Activated T-helper 1 cell treated with anti-CD3 and anti-CD28 coated beads, Interleukin-12 subunit alpha, Interleukin-12 subunit beta, Interleukin-2, Interleukin-4 antibody, amounts not matched to agents 30 ng/mL and 10 ng/mL and 1 ng/mL, durations not matched to agents 14 hours and 24 hours and 36 hours (primary cell): ENCODE measurements around the gene ADAMTS19. TPM values are rescaled to one million over a fixed set of nuclear protein-coding genes. Genes with fewer than 3 reads are reported as not detected.

Source experiments
- DNase-seq: peaks from one replicate; pipeline ENCODE4 v3.0.0; 2021; ENCODE audit warnings: low spot score
- H3K27ac Mint-ChIP-seq: one replicate; pipeline ENCODE4 v1.8.0; 2021; ENCODE audit warnings: mild to moderate bottlenecking, mixed read lengths
- H3K27me3 Mint-ChIP-seq: one replicate; pipeline ENCODE4 v1.8.0; 2022; ENCODE audit warnings: mild to moderate bottlenecking, moderate library complexity, mixed read lengths; ENCODE audit not compliant: insufficient read depth
- H3K36me3 Mint-ChIP-seq: one replicate; pipeline ENCODE4 v1.8.0; 2021; ENCODE audit warnings: low read depth, mixed read lengths
- H3K4me1 Mint-ChIP-seq: one replicate; pipeline ENCODE4 v1.8.0; 2021; ENCODE audit warnings: low read depth, mixed read lengths
- H3K4me3 Mint-ChIP-seq: one replicate; pipeline ENCODE4 v1.8.0; 2021; ENCODE audit warnings: mild to moderate bottlenecking, moderate library complexity, mixed read lengths
- H3K9me3 Mint-ChIP-seq: one replicate; pipeline ENCODE4 v1.8.0; 2021; ENCODE audit warnings: mixed read lengths
- intact Hi-C: fragments of 100-400 bp; cut with micrococcal nuclease; formaldehyde crosslinking; loops from one replicate; pipeline ENCODE4 v1.15.1; 2024
- total RNA-seq: library from RNA; stranded (reverse); gene quantifications from 2 replicates; pipeline ENCODE4 v1.2.3, GENCODE V29; 2022

Gene ADAMTS19
- total RNA-seq, 1 donor from 2014 or later = not detected

DNA sequence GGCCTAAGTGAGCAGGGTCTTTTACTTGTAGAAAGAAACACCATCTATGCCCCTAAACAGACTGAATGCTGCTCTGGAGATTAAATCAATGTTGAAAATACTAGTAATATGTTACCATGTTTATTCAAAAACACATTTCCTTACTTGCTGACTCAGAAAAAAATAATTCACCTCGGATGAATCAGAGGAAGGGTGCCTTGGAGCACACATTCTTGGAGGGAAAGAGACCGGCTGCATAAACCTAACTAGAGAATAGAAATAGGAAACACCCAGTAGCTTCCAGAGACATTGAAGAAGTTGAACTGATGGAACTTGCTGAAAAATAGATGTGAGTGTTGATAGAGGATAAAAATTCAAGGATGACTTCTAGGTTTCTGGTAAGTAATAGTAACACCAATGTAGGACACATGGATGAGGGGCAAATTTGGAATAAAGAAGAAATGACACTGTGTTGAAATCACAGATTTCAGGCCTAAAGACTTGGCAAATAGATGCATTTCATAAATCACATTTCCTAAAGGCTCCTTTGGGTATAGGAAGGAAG lies 210.9 kb downstream of the ADAMTS19 start:
- Mint-ChIP-seq H3K27me3 (peaks cover 3% of the 10 kb centered on the region), H3K9me3 (no peaks in the 10 kb centered on the region), H3K36me3 (no peaks in the 10 kb centered on the region), H3K4me3 (no peak overlapping the region), H3K27ac (no peak overlapping the region), H3K4me1 (no peaks in the 10 kb centered on the region)
- DNase-seq = no peak
- intact Hi-C loops = no loop called here

DNA sequence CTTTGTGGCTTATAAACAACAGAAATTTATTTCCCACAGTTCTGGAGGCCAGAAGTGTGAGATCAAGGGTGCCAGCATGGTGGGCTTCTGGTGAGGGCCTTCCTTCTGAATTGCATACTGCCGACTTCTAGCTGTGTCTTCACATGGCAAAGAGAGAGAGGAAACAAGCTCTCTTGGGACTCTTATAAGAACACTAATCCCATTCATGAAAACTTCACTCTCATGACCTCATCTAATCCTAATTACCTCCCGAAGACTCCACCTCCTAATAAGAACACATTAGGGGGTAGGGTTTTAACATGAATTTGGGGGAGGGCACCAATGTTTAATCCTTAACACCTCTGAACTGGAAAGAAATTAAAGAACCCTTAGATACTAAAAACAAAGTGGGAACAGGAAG lies 211.9 kb downstream of the ADAMTS19 start:
- no peaks in the 10 kb centered on the region for H3K9me3 Mint-ChIP-seq
- no peaks in the 10 kb centered on the region for H3K4me1 Mint-ChIP-seq
- no peaks in the 10 kb centered on the region for H3K36me3 Mint-ChIP-seq
- intact Hi-C loops = no loop called here
- no peak overlapping the region for H3K4me3 Mint-ChIP-seq
- H3K27ac Mint-ChIP-seq = no peak overlapping the region
- no peak for DNase-seq
- peaks cover 3% of the 10 kb centered on the region for H3K27me3 Mint-ChIP-seq

DNA sequence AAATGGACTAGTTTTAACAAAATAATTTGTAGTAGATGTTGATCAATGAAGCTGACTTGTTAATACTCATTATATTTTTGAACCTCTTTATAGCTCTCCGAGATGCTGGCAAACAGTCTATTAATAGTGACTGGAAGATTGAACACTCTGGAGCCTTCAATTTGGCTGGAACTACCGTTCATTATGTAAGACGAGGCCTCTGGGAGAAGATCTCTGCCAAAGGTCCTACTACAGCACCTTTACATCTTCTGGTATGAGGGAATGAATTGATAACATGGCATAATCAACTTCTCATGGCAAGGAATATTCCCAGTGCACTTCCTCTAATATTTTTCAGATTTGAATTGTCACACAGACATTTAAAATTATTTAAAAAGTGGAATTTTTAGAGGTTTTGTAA lies 219.6 kb downstream of the ADAMTS19 start:
- intact Hi-C loops = no loop called here
- DNase-seq = no peak
- Mint-ChIP-seq H3K27me3 (peaks cover 3% of the 10 kb centered on the region), H3K9me3 (no peaks in the 10 kb centered on the region), H3K27ac (no peak overlapping the region), H3K36me3 (no peaks in the 10 kb centered on the region), H3K4me1 (no peaks in the 10 kb centered on the region), H3K4me3 (no peak overlapping the region)

DNA sequence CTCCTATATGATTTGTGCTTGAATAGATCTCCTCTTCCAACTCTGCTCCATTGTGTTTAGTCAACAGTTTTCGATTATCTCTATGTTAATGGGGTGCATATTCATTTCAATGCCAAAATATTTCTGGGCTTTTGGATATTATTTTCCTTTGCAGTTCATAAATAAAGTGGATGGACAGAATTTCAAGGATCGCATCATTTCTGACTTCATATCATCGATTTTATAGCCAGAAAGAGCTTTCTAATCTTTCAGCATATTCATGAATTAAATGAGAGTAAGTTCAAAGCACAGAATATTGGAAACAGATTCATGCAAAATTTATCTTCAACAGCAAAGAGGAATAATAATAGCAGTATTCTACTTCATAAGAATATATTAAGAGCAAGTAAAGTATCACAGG lies 227.8 kb downstream of the ADAMTS19 start:
- Mint-ChIP-seq H3K27me3 (no peaks in the 10 kb centered on the region), H3K27ac (no peak overlapping the region), H3K4me3 (no peak overlapping the region), H3K9me3 (no peaks in the 10 kb centered on the region), H3K4me1 (no peaks in the 10 kb centered on the region), H3K36me3 (no peaks in the 10 kb centered on the region)
- intact Hi-C loops = no loop called here
- DNase-seq = no peak

DNA sequence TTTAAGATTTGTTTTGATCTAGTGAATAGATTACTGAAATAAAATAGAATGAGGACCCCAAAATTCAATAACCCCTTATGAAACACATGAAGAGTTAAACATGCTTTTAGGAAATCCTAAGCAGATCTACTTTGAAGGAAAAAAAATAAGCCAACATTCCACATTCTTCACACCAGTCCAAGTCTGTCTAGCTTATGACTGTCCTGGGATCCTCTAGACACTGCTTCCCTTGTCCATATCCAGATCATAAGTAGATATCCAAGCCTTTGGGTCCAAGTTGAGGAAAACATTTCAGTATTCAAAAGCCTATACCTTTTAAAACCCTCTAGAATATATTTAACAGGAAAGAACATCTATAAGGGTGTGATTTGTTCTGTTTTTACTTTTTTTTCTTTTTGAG lies 228.9 kb downstream of the ADAMTS19 start:
- no peaks in the 10 kb centered on the region for H3K27me3 Mint-ChIP-seq
- H3K4me1 Mint-ChIP-seq = no peaks in the 10 kb centered on the region
- intact Hi-C loops = no loop called here
- no peaks in the 10 kb centered on the region for H3K9me3 Mint-ChIP-seq
- no peak for DNase-seq
- no peak overlapping the region for H3K4me3 Mint-ChIP-seq
- H3K36me3 Mint-ChIP-seq = no peaks in the 10 kb centered on the region
- H3K27ac Mint-ChIP-seq = no peak overlapping the region

DNA sequence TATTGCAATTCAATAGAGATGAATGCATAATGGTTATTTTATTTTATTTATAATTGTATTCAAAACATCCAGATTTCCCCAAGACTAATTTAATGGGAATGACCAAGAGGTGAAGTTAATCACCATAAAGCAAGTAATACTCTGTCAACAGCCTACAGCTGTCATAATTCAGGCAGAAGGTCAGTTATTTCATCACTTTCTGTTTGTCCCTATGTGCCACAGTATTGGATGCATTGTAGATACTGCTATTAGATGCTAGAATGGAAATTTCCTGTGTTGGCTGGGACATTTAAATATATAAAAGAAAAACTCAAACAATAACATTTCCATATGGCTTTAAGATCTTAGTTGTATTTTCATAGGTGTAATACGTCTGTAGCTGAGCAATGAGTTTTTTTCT lies 231.1 kb downstream of the ADAMTS19 start:
- no peaks in the 10 kb centered on the region for H3K9me3 Mint-ChIP-seq
- intact Hi-C loops = no loop called here
- no peaks in the 10 kb centered on the region for H3K4me1 Mint-ChIP-seq
- no peaks in the 10 kb centered on the region for H3K27me3 Mint-ChIP-seq
- no peak for DNase-seq
- no peak overlapping the region for H3K27ac Mint-ChIP-seq
- no peak overlapping the region for H3K4me3 Mint-ChIP-seq
- no peaks in the 10 kb centered on the region for H3K36me3 Mint-ChIP-seq

DNA sequence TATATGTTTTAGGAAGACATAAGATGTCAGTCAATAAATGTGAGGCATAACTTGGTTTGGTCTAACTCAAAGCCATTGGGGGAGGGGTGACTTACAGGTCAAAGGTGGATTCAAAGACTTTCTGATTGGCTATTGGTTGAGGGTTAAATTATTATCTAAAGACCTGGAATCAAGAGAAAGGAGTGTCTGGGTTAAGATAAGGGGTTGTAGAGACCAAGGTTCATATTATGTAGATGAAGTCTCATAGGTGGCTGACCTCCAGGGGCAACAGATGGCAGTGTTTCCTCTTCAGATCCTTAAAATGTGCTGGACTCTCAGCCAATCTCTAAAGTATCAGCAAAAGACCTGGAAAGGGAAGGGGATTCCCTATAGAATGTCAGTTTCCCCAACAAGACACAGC lies 236.5 kb downstream of the ADAMTS19 start:
- no peaks in the 10 kb centered on the region for H3K36me3 Mint-ChIP-seq
- H3K4me1 Mint-ChIP-seq = no peaks in the 10 kb centered on the region
- DNase-seq = no peak
- no peak overlapping the region for H3K4me3 Mint-ChIP-seq
- intact Hi-C loops = no loop called here
- no peak overlapping the region for H3K27ac Mint-ChIP-seq
- H3K9me3 Mint-ChIP-seq = no peaks in the 10 kb centered on the region
- H3K27me3 Mint-ChIP-seq = no peaks in the 10 kb centered on the region

DNA sequence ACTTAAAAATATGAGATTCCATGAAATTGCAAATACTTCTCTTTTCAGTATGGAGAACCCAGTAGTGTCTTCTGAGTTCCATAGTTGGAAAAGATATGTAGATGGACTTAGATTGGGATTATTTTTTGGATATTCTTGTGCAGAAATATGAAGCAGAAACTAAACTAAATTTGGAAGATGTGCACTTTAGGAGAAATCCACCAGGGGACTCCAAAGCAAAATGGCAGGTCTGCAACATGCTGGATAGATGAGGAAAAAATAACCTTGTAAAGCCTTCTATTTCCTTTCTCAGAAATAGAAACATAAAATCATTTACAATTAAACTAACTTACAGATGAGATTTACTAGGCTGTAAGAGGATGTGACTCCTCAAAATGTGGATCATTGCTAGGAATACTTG lies 238.6 kb downstream of the ADAMTS19 start:
- Mint-ChIP-seq H3K27ac (no peak overlapping the region), H3K9me3 (no peaks in the 10 kb centered on the region), H3K36me3 (no peaks in the 10 kb centered on the region), H3K27me3 (no peaks in the 10 kb centered on the region), H3K4me3 (no peak overlapping the region), H3K4me1 (no peaks in the 10 kb centered on the region)
- DNase-seq = no peak
- intact Hi-C loops = no loop called here

DNA sequence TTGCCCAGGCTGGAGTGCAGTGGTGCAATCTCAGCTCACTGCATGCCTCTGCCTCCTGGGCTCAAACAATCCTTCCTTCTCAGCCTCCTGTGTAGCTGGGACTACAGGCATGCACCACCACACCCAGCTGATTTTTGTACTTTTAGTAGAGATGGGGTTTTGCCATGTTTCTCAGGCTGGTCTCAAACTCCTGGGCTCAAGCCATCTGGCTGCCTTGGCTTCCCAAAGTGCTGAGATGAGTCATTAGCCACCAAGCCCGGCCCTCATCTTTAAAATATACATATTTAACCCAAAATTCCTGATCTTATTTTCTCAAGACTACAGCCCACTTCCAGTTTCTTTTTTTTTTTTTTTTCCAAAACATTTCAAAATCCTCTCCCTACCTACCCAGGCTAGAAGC lies 256.1 kb downstream of the ADAMTS19 start:
- H3K9me3 Mint-ChIP-seq = no peaks in the 10 kb centered on the region
- intact Hi-C loops = no loop called here
- DNase-seq = no peak
- no peak overlapping the region for H3K4me3 Mint-ChIP-seq
- peaks cover 1% of the 10 kb centered on the region for H3K27me3 Mint-ChIP-seq
- H3K36me3 Mint-ChIP-seq = no peaks in the 10 kb centered on the region
- no peak overlapping the region for H3K27ac Mint-ChIP-seq
- H3K4me1 Mint-ChIP-seq = no peaks in the 10 kb centered on the region

DNA sequence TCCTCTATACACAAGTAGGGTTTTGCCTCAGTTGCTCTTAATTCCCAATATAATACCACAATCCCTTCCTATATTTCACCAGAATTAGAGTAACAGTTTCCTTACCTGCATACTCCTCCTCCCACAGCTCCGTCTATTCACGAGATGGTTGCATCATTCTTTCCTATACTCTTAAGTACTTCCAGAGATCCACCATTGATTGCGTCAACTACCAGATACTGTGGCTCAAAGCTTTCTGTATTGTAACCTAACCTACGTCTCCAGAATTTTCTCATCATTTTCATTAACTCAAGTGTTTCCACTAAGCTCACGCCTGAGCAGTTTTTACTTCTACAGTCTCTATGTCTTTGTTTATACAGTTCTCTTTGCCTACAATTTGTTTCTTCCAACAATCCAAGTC lies 256.6 kb downstream of the ADAMTS19 start:
- peaks cover 1% of the 10 kb centered on the region for H3K27me3 Mint-ChIP-seq
- no peaks in the 10 kb centered on the region for H3K36me3 Mint-ChIP-seq
- intact Hi-C loops = no loop called here
- H3K9me3 Mint-ChIP-seq = no peaks in the 10 kb centered on the region
- H3K4me3 Mint-ChIP-seq = no peak overlapping the region
- H3K27ac Mint-ChIP-seq = no peak overlapping the region
- no peaks in the 10 kb centered on the region for H3K4me1 Mint-ChIP-seq
- DNase-seq = no peak

DNA sequence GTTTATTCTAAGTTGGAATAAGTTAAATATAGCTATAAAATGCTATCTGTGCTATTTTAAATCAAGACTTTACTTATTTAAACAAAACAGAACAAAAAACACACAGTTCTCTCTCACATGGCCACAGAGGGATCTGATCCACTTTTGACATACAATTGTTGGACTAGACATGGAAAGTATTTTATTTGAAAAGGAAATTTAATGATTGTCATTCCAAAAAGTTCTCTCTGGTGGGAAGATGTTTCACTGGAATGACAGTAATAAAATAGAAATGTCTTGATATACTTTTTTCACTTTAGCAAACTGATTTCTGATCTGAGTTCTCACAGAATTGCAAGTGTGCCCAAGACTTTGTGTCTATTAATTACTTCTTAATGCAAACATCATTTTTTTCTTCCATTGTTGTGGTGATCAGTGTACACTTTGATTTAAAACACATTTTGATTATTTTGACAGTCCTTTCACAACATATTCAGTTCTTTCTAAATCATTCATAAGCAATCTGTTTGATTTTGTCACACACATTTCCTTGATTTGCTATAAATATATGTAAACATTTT lies 257.7 kb downstream of the ADAMTS19 start:
- Mint-ChIP-seq H3K4me3 (no peak overlapping the region), H3K36me3 (no peaks in the 10 kb centered on the region), H3K9me3 (no peaks in the 10 kb centered on the region), H3K27ac (no peak overlapping the region), H3K4me1 (no peaks in the 10 kb centered on the region), H3K27me3 (peaks cover 1% of the 10 kb centered on the region)
- intact Hi-C loops = no loop called here
- DNase-seq = no peak

DNA sequence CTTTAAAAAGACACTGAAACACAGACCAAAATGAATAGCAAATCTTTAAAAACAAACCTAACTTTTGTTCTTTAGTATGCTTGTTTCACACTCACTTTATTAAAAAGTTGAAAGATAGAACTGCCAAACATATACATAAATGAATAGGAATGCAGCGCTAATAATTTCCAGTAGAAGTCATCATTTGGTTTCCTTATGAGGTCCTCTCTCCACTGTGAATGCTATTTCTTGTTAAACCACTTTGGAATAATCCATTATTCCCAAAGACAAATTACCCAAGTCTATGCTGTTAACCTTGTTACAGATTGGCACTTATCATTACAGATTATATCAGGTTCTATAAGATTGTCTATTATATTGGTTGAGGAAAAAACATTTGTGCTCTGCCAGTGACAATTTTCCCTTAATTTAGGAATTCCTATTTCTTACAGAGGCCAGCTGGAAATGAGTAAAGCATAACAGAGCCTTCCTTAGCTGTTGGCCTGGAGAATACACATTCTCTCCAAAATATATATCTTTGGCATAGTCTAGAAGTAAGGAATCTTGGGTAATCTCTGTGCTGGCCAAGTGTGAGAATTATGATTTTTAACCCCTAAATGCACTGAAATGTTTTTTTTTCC lies 258.5 kb downstream of the ADAMTS19 start:
- Mint-ChIP-seq H3K36me3 (no peaks in the 10 kb centered on the region), H3K9me3 (no peaks in the 10 kb centered on the region), H3K27me3 (peaks cover 1% of the 10 kb centered on the region), H3K4me3 (no peak overlapping the region), H3K4me1 (no peaks in the 10 kb centered on the region), H3K27ac (no peak overlapping the region)
- intact Hi-C loops = no loop called here
- no peak for DNase-seq

DNA sequence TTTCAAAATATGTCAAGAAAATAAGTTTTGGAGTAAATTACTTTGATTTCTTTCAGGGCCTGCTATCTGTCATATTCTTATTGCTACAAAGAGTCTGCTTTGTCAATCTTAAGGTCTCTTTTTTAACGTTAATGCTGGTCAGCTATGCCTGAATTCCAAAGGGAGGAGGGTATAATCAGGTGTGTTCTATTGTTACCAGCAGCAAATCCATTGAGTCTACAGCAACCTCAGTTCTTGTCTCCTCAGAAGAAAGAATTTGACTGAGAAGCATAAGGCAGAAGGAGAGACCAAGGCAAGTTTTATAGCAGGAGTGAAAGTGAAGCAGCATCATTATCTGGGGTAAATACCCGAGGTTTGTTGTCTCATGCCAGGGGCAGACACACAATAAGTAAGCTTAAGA lies 264.1 kb downstream of the ADAMTS19 start:
- no peaks in the 10 kb centered on the region for H3K36me3 Mint-ChIP-seq
- H3K27me3 Mint-ChIP-seq = no peaks in the 10 kb centered on the region
- DNase-seq = no peak
- intact Hi-C loops = no loop called here
- H3K27ac Mint-ChIP-seq = no peak overlapping the region
- no peaks in the 10 kb centered on the region for H3K4me1 Mint-ChIP-seq
- no peaks in the 10 kb centered on the region for H3K9me3 Mint-ChIP-seq
- H3K4me3 Mint-ChIP-seq = no peak overlapping the region

DNA sequence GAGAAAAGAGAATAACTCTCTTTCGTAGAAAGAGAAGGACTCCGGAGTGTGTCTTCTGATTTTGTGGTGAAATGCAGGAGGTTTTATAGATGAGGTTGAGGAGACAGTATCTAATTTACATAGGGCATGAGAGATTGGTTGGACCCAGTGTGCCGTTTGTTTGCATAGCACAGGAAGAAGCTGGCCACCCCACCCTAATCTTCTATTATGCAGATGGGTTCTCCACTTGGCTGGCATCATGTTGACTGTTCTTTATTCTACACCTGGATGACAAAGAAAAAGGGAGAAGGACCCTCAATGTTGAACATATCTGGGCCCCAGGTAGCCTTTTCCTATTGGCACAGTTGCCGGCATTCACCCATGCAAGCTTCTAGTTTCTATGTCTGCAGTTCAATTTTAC lies 264.5 kb downstream of the ADAMTS19 start:
- DNase-seq = no peak
- Mint-ChIP-seq H3K36me3 (no peaks in the 10 kb centered on the region), H3K27me3 (no peaks in the 10 kb centered on the region), H3K27ac (no peak overlapping the region), H3K4me3 (no peak overlapping the region), H3K4me1 (no peaks in the 10 kb centered on the region), H3K9me3 (no peaks in the 10 kb centered on the region)
- intact Hi-C loops = no loop called here
